Measurements from ENCODE around the gene PAPSS2. TPM values are rescaled to one million over a fixed set of nuclear protein-coding genes. Genes with fewer than 3 reads are reported as not detected.

PAPSS2 gene
- total and polyA plus RNA-seq, 11 donors: 1.9 to 32.6 (median 5.8) TPM

DNA sequence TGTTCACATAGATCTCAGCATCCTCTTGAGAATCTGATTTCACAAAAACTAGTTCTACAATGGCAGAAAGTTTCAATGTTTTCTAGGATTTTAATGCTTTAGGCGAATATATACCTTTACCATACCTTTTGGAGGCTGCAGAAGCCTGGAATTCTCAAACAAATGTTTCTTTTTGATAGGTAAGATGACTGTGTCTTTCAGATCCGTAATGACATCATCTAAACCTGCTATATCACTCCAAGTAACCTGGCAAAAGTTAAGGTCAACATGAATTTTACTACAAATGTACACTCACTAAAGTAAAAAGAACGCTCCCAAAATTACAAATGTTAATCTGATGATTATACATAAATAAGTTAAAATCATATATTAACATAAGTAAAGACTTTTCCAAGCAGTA is 130.5 kb downstream of the PAPSS2 start:
- no peak overlapping the region for H3K27ac ChIP-seq
- H3K4me3 ChIP-seq: no peak overlapping the region
- intact Hi-C loops (cut with DNase I): no loop called here
- no peaks in the 10 kb centered on the region for H3K27me3 ChIP-seq
- H3K4me1 ChIP-seq: peaks cover 0 to 26% (median 5%) of the 10 kb centered on the region in 12 donors
- ATAC-seq (no peak), DNase-seq (no peak)
- WGBS, 4 donors: 95 to 97% (median 95%) methylated on average over 3 of the region's 3 CpGs
- H3K9me3 ChIP-seq: no peaks in the 10 kb centered on the region
- H3K36me3 ChIP-seq: peaks cover 0 to 61% (median 52%) of the 10 kb centered on the region in 9 donors
- TF ChIP-seq POLR2A (IDR thresholded peaks at IDR 0.05): no peak
- TF ChIP-seq, protein P1, sequence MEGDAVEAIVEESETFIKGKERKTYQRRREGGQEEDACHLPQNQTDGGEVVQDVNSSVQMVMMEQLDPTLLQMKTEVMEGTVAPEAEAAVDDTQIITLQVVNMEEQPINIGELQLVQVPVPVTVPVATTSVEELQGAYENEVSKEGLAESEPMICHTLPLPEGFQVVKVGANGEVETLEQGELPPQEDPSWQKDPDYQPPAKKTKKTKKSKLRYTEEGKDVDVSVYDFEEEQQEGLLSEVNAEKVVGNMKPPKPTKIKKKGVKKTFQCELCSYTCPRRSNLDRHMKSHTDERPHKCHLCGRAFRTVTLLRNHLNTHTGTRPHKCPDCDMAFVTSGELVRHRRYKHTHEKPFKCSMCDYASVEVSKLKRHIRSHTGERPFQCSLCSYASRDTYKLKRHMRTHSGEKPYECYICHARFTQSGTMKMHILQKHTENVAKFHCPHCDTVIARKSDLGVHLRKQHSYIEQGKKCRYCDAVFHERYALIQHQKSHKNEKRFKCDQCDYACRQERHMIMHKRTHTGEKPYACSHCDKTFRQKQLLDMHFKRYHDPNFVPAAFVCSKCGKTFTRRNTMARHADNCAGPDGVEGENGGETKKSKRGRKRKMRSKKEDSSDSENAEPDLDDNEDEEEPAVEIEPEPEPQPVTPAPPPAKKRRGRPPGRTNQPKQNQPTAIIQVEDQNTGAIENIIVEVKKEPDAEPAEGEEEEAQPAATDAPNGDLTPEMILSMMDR (IDR thresholded peaks at IDR 0.05): no peak

- Histone ChIP-seq H3K9me3 (no peaks in the 10 kb centered on the region), H3K4me1 (peaks cover 0 to 56% (median 8%) of the 10 kb centered on the region in 12 donors), H3K27me3 (no peaks in the 10 kb centered on the region), H3K4me3 (no peak overlapping the region), H3K36me3 (peaks cover 0 to 37% (median 31%) of the 10 kb centered on the region in 9 donors), H3K27ac (no peak overlapping the region)
- TF ChIP-seq POLR2A (IDR thresholded peaks at IDR 0.05): no peak
- TF ChIP-seq, protein P1 (IDR thresholded peaks at IDR 0.05): no peak
- WGBS, 4 donors: 15 to 44% (median 30%) methylated on average over 3 of the region's 3 CpGs
- DNase-seq (no peak), ATAC-seq (no peak)
- intact Hi-C loops (cut with DNase I): no loop called here
These were observed 134.6 kb downstream of the PAPSS2 start for GRCh38 chr10:87794285-87794684.

Other genes with a start within 250 kb of the PAPSS2 start
- gene MINPP1, start 155.0 kb upstream of the PAPSS2 start, total RNA-seq: 10 to 100 TPM in 1 of 9 donors, 1 to 10 TPM in 8; 5.5 to 10.0 (median 6.8) TPM
- gene MINPP1, start 155.0 kb upstream of the PAPSS2 start, polyA plus RNA-seq: 1 to 10 TPM; 4.9 to 6.2 TPM
- gene ATAD1, start 158.3 kb downstream of the PAPSS2 start, total RNA-seq: 100 to 1,000 TPM in 4 of 9 donors, 10 to 100 TPM in 5; 64.8 to 115 (median 87.5) TPM
- 10 to 100 TPM; 17.5 to 49.0 TPM for gene ATAD1, start 158.3 kb downstream of the PAPSS2 start, polyA plus RNA-seq
- under 1 TPM; 0.13 to 0.57 (median 0.43) TPM for gene KLLN, start 203.7 kb downstream of the PAPSS2 start, total RNA-seq
- gene KLLN, start 203.7 kb downstream of the PAPSS2 start, polyA plus RNA-seq: under 1 TPM; 0.19 to 0.26 TPM
- 10 to 100 TPM; 47.5 to 77.7 (median 60.3) TPM for gene PTEN, start 203.7 kb downstream of the PAPSS2 start, total RNA-seq
- 10 to 100 TPM; 20.1 to 33.1 TPM for gene PTEN, start 203.7 kb downstream of the PAPSS2 start, polyA plus RNA-seq